Putamen (tissue), 1 donor: ENCODE data around the gene NPDC1.

Experiments used
- DNase-seq: peaks from one replicate; pipeline ENCODE4 v3.0.0-alpha.2; 2016; ENCODE audit warnings: low spot score

The NPDC1 gene

GRCh38 chr9:136994180-136994887 is 51.6 kb downstream of the NPDC1 start:
- no peak for DNase-seq

GRCh38 chr9:136992819-136993369 is 53.1 kb downstream of the NPDC1 start:
- DNase-seq, result no peak

- DNase-seq, result peak; percentile 87
Observed at GRCh38 chr9:136991993-136992818, 53.8 kb downstream of the NPDC1 start, which contains the start of gene PAXX. Gene PAXX (plus strand): TSS chr9:136992422. CDS start chr9:136992444, 22 bp downstream.

GRCh38 chr9:136990242-136990911 is 55.6 kb downstream of the NPDC1 start:
- DNase-seq, result no peak
